HEK293 (cell line): ENCODE data around the gene GDF2.

ENCODE experiments used
- CTCF ChIP-seq: fragments of 450-650 bp; formaldehyde crosslinking; IDR thresholded peaks from 2 replicates; pipeline ENCODE4 v1.5.1; 2016; ENCODE audit warnings: missing biosample characterization, missing genetic modification characterization
- SETDB1 ChIP-seq: IDR thresholded peaks from one replicate; pipeline ENCODE4 v1.6.1; 2017; ENCODE audit warnings: mild to moderate bottlenecking, low read length, moderate library complexity, mixed read lengths; ENCODE audit not compliant: insufficient read length
- ZBTB21 ChIP-seq: fragments of 450-650 bp; formaldehyde crosslinking; IDR thresholded peaks from 2 replicates; pipeline ENCODE4 v1.5.1; 2017; ENCODE audit warnings: missing biosample characterization, missing genetic modification characterization

- TF ChIP-seq ZBTB21 (tag by site-specific recombination): no peak
- no peak for TF ChIP-seq CTCF (tag by site-specific recombination)
- no peak for TF ChIP-seq SETDB1
Measured at GRCh38 chr10:47282005-47282656, 40.1 kb upstream of the GDF2 start.
